ENCODE data around the gene DIP2B. TPM values are rescaled to one million over a fixed set of nuclear protein-coding genes. Genes with fewer than 3 reads are reported as not detected.

DIP2B gene
- total RNA-seq, 5 donors from 2014 or later (not counting 1 experiment from before 2014, with no cell fraction given) = 27.5 to 46.0 (median 29.6) TPM

GRCh38 chr12:50641566-50641965 is 136.8 kb downstream of the DIP2B start:
- Histone ChIP-seq H3K36me3 (ENCODE audit: control insufficient read depth in 2 of 2, extremely low read depth in 1 of 2, insufficient read depth in 1 of 2, low read length in 1 of 2) (peaks cover 5 to 16% of the 10 kb centered on the region in 2 donors), H3K4me3 (ENCODE audit: control insufficient read depth in 1 of 2, extremely low read depth in 1 of 2, low read length in 1 of 2) (no peak overlapping the region), H3K27me3 (replicated peaks in 1 of 2; ENCODE audit: control insufficient read depth in 2 of 2, extremely low read depth in 1 of 2, insufficient read depth in 2 of 2, low read length in 1 of 2) (no peaks in the 10 kb centered on the region), H3K9me3 (no peaks in the 10 kb centered on the region), H3K4me1 (ENCODE audit: control insufficient read depth in 1 of 2, extremely low read depth in 1 of 2, insufficient read depth in 2 of 2, low read length in 2 of 2) (peaks cover 3 to 5% of the 10 kb centered on the region in 2 experiments), H3K27ac (ENCODE audit: low read length) (no peak overlapping the region)
- WGBS (ENCODE audit: insufficient coverage) = 74% methylated on average over 3 of the region's 5 CpGs
- ChIA-PET POLR2A (no interaction called here), CTCF (no interaction called here)
- Mint-ChIP-seq H3K36me3 (peaks cover 27% of the 10 kb centered on the region), H3K27me3 (no peaks in the 10 kb centered on the region), H3K4me3 (no peak overlapping the region), H3K4me1 (peaks cover 18 to 32% (median 31%) of the 10 kb centered on the region in 3 donors), H3K27ac (no peak overlapping the region), H3K9me3 (no peaks in the 10 kb centered on the region)
- DNase-seq (no peak), ATAC-seq (replicated peaks in 1 of 4) (no peak)

GRCh38 chr12:50642035-50642451 is 137.3 kb downstream of the DIP2B start:
- ChIA-PET CTCF (no interaction called here), POLR2A (interaction anchor here in 1 of 2 donors (0.5 kb wide), 1 partner anchor 133 kb away, joined by 4 read pairs; no protein-coding TSS in a partner anchor)
- peaks cover 3 to 5% of the 10 kb centered on the region in 2 experiments for H3K4me1 ChIP-seq (ENCODE audit: control insufficient read depth in 1 of 2, extremely low read depth in 1 of 2, insufficient read depth in 2 of 2, low read length in 2 of 2)
- H3K27ac Mint-ChIP-seq = no peak overlapping the region
- WGBS (ENCODE audit: insufficient coverage) = no CpG with 5 or more reads among the region's 1 CpG
- H3K9me3 Mint-ChIP-seq = no peaks in the 10 kb centered on the region
- H3K4me1 Mint-ChIP-seq = peaks cover 18 to 28% (median 26%) of the 10 kb centered on the region in 3 donors
- DNase-seq (no peak), ATAC-seq (replicated peaks in 1 of 4) (no peak)
- H3K27me3 Mint-ChIP-seq = no peaks in the 10 kb centered on the region
- no peak overlapping the region for H3K4me3 ChIP-seq (ENCODE audit: control insufficient read depth in 1 of 2, extremely low read depth in 1 of 2, low read length in 1 of 2)
- H3K36me3 ChIP-seq (ENCODE audit: control insufficient read depth in 2 of 2, extremely low read depth in 1 of 2, insufficient read depth in 1 of 2, low read length in 1 of 2) = peaks cover 6 to 16% of the 10 kb centered on the region in 2 donors
- no peak overlapping the region for H3K4me3 Mint-ChIP-seq
- no peak overlapping the region for H3K27ac ChIP-seq (ENCODE audit: low read length)
- peaks cover 31% of the 10 kb centered on the region for H3K36me3 Mint-ChIP-seq
- H3K27me3 ChIP-seq (replicated peaks in 1 of 2; ENCODE audit: control insufficient read depth in 2 of 2, extremely low read depth in 1 of 2, insufficient read depth in 2 of 2, low read length in 1 of 2) = no peaks in the 10 kb centered on the region
- H3K9me3 ChIP-seq = no peaks in the 10 kb centered on the region

- H3K9me3 Mint-ChIP-seq = no peaks in the 10 kb centered on the region
- H3K27ac Mint-ChIP-seq = no peak overlapping the region
- no peak overlapping the region for H3K4me3 Mint-ChIP-seq
- Histone ChIP-seq H3K4me1 (ENCODE audit: control insufficient read depth in 1 of 2, extremely low read depth in 1 of 2, insufficient read depth in 2 of 2, low read length in 2 of 2) (peaks cover 3 to 5% of the 10 kb centered on the region in 2 experiments), H3K4me3 (ENCODE audit: control insufficient read depth in 1 of 2, extremely low read depth in 1 of 2, low read length in 1 of 2) (no peak overlapping the region), H3K9me3 (no peaks in the 10 kb centered on the region), H3K27ac (ENCODE audit: low read length) (no peak overlapping the region), H3K27me3 (replicated peaks in 1 of 2; ENCODE audit: control insufficient read depth in 2 of 2, extremely low read depth in 1 of 2, insufficient read depth in 2 of 2, low read length in 1 of 2) (no peaks in the 10 kb centered on the region), H3K36me3 (ENCODE audit: control insufficient read depth in 2 of 2, extremely low read depth in 1 of 2, insufficient read depth in 1 of 2, low read length in 1 of 2) (peaks cover 12 to 16% of the 10 kb centered on the region in 2 donors)
- H3K4me1 Mint-ChIP-seq = peaks cover 11 to 20% (median 19%) of the 10 kb centered on the region in 3 donors
- no peaks in the 10 kb centered on the region for H3K27me3 Mint-ChIP-seq
- no peak for DNase-seq
- CTCF ChIA-PET = interaction anchor here in 1 of 2 donors (0.6 kb wide), 1 partner anchor 186 kb away, joined by 4 read pairs; no protein-coding TSS in a partner anchor
- ATAC-seq (replicated peaks in 1 of 4) = no peak
- POLR2A ChIA-PET = interaction anchor here in 1 of 2 donors (0.5 kb wide), 1 partner anchor 134 kb away, joined by 4 read pairs; no protein-coding TSS in a partner anchor
- H3K36me3 Mint-ChIP-seq = peaks cover 37% of the 10 kb centered on the region
- 100% methylated on average over 2 of the region's 5 CpGs for WGBS (ENCODE audit: insufficient coverage)
These were observed 138.0 kb downstream of the DIP2B start for GRCh38 chr12:50642761-50643160.

- CTCF ChIA-PET = no interaction called here
- Mint-ChIP-seq H3K4me1 (peaks cover 9 to 16% (median 9%) of the 10 kb centered on the region in 3 donors), H3K9me3 (no peaks in the 10 kb centered on the region), H3K27ac (no peak overlapping the region), H3K27me3 (no peaks in the 10 kb centered on the region), H3K36me3 (peaks cover 26% of the 10 kb centered on the region), H3K4me3 (no peak overlapping the region)
- WGBS (ENCODE audit: insufficient coverage) = 100% methylated on average over 7 of the region's 8 CpGs
- POLR2A ChIA-PET = no interaction called here
- Histone ChIP-seq H3K27me3 (replicated peaks in 1 of 2; ENCODE audit: control insufficient read depth in 2 of 2, extremely low read depth in 1 of 2, insufficient read depth in 2 of 2, low read length in 1 of 2) (no peaks in the 10 kb centered on the region), H3K4me1 (ENCODE audit: control insufficient read depth in 1 of 2, extremely low read depth in 1 of 2, insufficient read depth in 2 of 2, low read length in 2 of 2) (no peaks in the 10 kb centered on the region), H3K36me3 (ENCODE audit: control insufficient read depth in 2 of 2, extremely low read depth in 1 of 2, insufficient read depth in 1 of 2, low read length in 1 of 2) (peaks cover 7 to 11% of the 10 kb centered on the region in 2 donors), H3K4me3 (ENCODE audit: control insufficient read depth in 1 of 2, extremely low read depth in 1 of 2, low read length in 1 of 2) (no peak overlapping the region), H3K27ac (ENCODE audit: low read length) (no peak overlapping the region), H3K9me3 (no peaks in the 10 kb centered on the region)
- no peak for DNase-seq
- ATAC-seq (replicated peaks in 1 of 4) = no peak
These were observed 142.2 kb downstream of the DIP2B start for GRCh38 chr12:50647031-50647430.

- Mint-ChIP-seq H3K27me3 (no peaks in the 10 kb centered on the region), H3K36me3 (peaks cover 23% of the 10 kb centered on the region), H3K4me3 (no peak overlapping the region), H3K27ac (no peak overlapping the region), H3K9me3 (no peaks in the 10 kb centered on the region), H3K4me1 (peaks cover 8 to 13% (median 9%) of the 10 kb centered on the region in 3 donors)
- POLR2A ChIA-PET = no interaction called here
- DNase-seq (no peak), ATAC-seq (replicated peaks in 1 of 4) (no peak)
- WGBS (ENCODE audit: insufficient coverage) = 100% methylated on average over 1 of the region's 2 CpGs
- Histone ChIP-seq H3K27ac (ENCODE audit: low read length) (no peak overlapping the region), H3K4me1 (ENCODE audit: control insufficient read depth in 1 of 2, extremely low read depth in 1 of 2, insufficient read depth in 2 of 2, low read length in 2 of 2) (no peaks in the 10 kb centered on the region), H3K9me3 (no peaks in the 10 kb centered on the region), H3K4me3 (ENCODE audit: control insufficient read depth in 1 of 2, extremely low read depth in 1 of 2, low read length in 1 of 2) (no peak overlapping the region), H3K36me3 (ENCODE audit: control insufficient read depth in 2 of 2, extremely low read depth in 1 of 2, insufficient read depth in 1 of 2, low read length in 1 of 2) (peaks cover 5 to 6% of the 10 kb centered on the region in 2 donors), H3K27me3 (replicated peaks in 1 of 2; ENCODE audit: control insufficient read depth in 2 of 2, extremely low read depth in 1 of 2, insufficient read depth in 2 of 2, low read length in 1 of 2) (no peaks in the 10 kb centered on the region)
- CTCF ChIA-PET = no interaction called here
These were observed 142.7 kb downstream of the DIP2B start for GRCh38 chr12:50647479-50647878.

- POLR2A ChIA-PET = no interaction called here
- H3K4me3 ChIP-seq (ENCODE audit: control insufficient read depth in 1 of 2, extremely low read depth in 1 of 2, low read length in 1 of 2) = no peak overlapping the region
- H3K9me3 ChIP-seq = no peaks in the 10 kb centered on the region
- peaks cover 14% of the 10 kb centered on the region for H3K36me3 Mint-ChIP-seq
- no peak for DNase-seq
- no peaks in the 10 kb centered on the region for H3K27me3 Mint-ChIP-seq
- H3K27ac Mint-ChIP-seq = no peak overlapping the region
- H3K9me3 Mint-ChIP-seq = no peaks in the 10 kb centered on the region
- no peak overlapping the region for H3K4me3 Mint-ChIP-seq
- no peaks in the 10 kb centered on the region for H3K27me3 ChIP-seq (replicated peaks in 1 of 2; ENCODE audit: control insufficient read depth in 2 of 2, extremely low read depth in 1 of 2, insufficient read depth in 2 of 2, low read length in 1 of 2)
- ATAC-seq (replicated peaks in 1 of 4) = no peak
- H3K36me3 ChIP-seq (ENCODE audit: control insufficient read depth in 2 of 2, extremely low read depth in 1 of 2, insufficient read depth in 1 of 2, low read length in 1 of 2) = peaks cover 0 to 6% of the 10 kb centered on the region in 2 donors
- CTCF ChIA-PET = no interaction called here
- H3K4me1 ChIP-seq (ENCODE audit: control insufficient read depth in 1 of 2, extremely low read depth in 1 of 2, insufficient read depth in 2 of 2, low read length in 2 of 2) = peaks cover 0 to 2% of the 10 kb centered on the region in 2 experiments
- no peak overlapping the region for H3K27ac ChIP-seq (ENCODE audit: low read length)
- WGBS (ENCODE audit: insufficient coverage) = no CpG with 5 or more reads among the region's 3 CpGs
- H3K4me1 Mint-ChIP-seq = peaks cover 16 to 18% (median 17%) of the 10 kb centered on the region in 3 donors
These were observed 145.5 kb downstream of the DIP2B start for GRCh38 chr12:50650285-50650684.
